B cell (primary cell): ENCODE data around the gene LAMP5. TPM values are rescaled to one million over a fixed set of nuclear protein-coding genes. Genes with fewer than 3 reads are reported as not detected.

ENCODE experiments used
- ATAC-seq: fragments of 200-7000 bp; cut with Tn5 transposase; one replicate; pipeline ENCODE4 v1.10.0; 2021; ENCODE audit warnings: low read depth, mild to moderate bottlenecking, moderate number of reproducible peaks, moderate library complexity
- CTCF ChIA-PET: fragments of 350-600 bp; sonication (Branson Sonifier 250); formaldehyde crosslinking; loops from one replicate; lab custom pipeline; 2021; ENCODE audit warnings: antibody characterized with exemption, inconsistent platforms; lab: Charles Lee
- POLR2A ChIA-PET: fragments of 350-600 bp; sonication (Branson Sonifier 250); formaldehyde crosslinking; loops from one replicate; lab custom pipeline; 2021; ENCODE audit warnings: antibody characterized with exemption; lab: Charles Lee
- DNase-seq: peaks from one replicate; pipeline ENCODE4 v3.0.0; 2013
- H2AFZ ChIP-seq: 2 replicates; pipeline ENCODE4 v1.6.1; 2012; ENCODE audit warnings: mild to moderate bottlenecking, low read depth, low read length; ENCODE audit not compliant: insufficient read depth, poor library complexity, severe bottlenecking
- H3K27ac ChIP-seq, 2 donors: 1 replicate in 1 of 2; 2 replicates in 1 of 2; pipeline ENCODE4 v1.5.1; 2012 to 2013; ENCODE audit warnings: low read length in 2 of 2, mild to moderate bottlenecking in 2 of 2, moderate library complexity in 1 of 2
- H3K27me3 ChIP-seq, 4 experiments: fragments of 200-600 bp in 1 of 4; sonication (generic) in 1 of 4; replicated peaks in 1 of 4; 1 replicate in 2 of 4; 2 replicates in 2 of 4; pipeline versions ENCODE4 v1.6.1 to v1.7.0; 2013 to 2016; ENCODE audit warnings: low read length in 3 of 4, mild to moderate bottlenecking in 2 of 4, mixed read lengths in 1 of 4, moderate library complexity in 1 of 4; ENCODE audit not compliant: insufficient read depth in 4 of 4, control insufficient read depth in 3 of 4; ENCODE audit errors: control extremely low read depth in 1 of 4
- H3K36me3 ChIP-seq, 2 experiments: replicated peaks in 1 of 2; 1 replicate in 1 of 2; 2 replicates in 1 of 2; pipeline versions ENCODE4 v1.6.1 to v1.7.1; 2013; ENCODE audit warnings: low read length in 1 of 2; ENCODE audit not compliant: insufficient read depth in 2 of 2, control insufficient read depth in 1 of 2; ENCODE audit errors: control extremely low read depth in 1 of 2, extremely low read depth in 1 of 2
- H3K4me1 ChIP-seq, 2 donors: fragments of 200-600 bp in 1 of 2; sonication (generic) in 1 of 2; 1 replicate in 1 of 2; 2 replicates in 1 of 2; pipeline versions ENCODE4 v1.5.1 to v1.6.1; 2013 to 2017; ENCODE audit warnings: low read length in 2 of 2; ENCODE audit not compliant: control insufficient read depth in 2 of 2, insufficient read depth in 2 of 2
- H3K4me2 ChIP-seq: replicated peaks from 2 replicates; pipeline ENCODE3; 2012; ENCODE audit warnings: mild to moderate bottlenecking, low read depth, low read length; ENCODE audit not compliant: poor library complexity, severe bottlenecking
- H3K4me3 ChIP-seq, 5 experiments: fragments of 200-600 bp in 1 of 5; sonication (generic) in 1 of 5; 1 replicate in 3 of 5; 2 replicates in 2 of 5; pipeline versions ENCODE4 v1.5.1 to v1.7.0; 2011 to 2016; ENCODE audit warnings: low read length in 4 of 5, mild to moderate bottlenecking in 4 of 5, low read depth in 2 of 5, control low read depth in 1 of 5, moderate library complexity in 1 of 5; ENCODE audit not compliant: insufficient read depth in 1 of 5; ENCODE audit errors: control extremely low read depth in 1 of 5, extremely low read depth in 1 of 5
- H3K79me2 ChIP-seq: fragments of 200-600 bp; sonication (generic); one replicate; pipeline ENCODE4 v1.6.0; 2016; ENCODE audit warnings: low read length; ENCODE audit not compliant: control insufficient read depth, insufficient read depth
- H3K9ac ChIP-seq: fragments of 200-600 bp; sonication (generic); 2 replicates; pipeline ENCODE4 v1.6.1; 2017; ENCODE audit warnings: mild to moderate bottlenecking, low read length, moderate library complexity
- H3K9me3 ChIP-seq, 3 donors: one replicate each; pipeline versions ENCODE4 v1.6.1 to v1.7.1; 2013; ENCODE audit warnings: low read length in 2 of 3; ENCODE audit not compliant: control insufficient read depth in 2 of 3, insufficient read depth in 1 of 3; ENCODE audit errors: control extremely low read depth in 1 of 3
- H4K20me1 ChIP-seq: 2 replicates; pipeline ENCODE4 v1.6.0; 2012; ENCODE audit warnings: mild to moderate bottlenecking, low read length; ENCODE audit not compliant: insufficient read depth, control insufficient read depth, poor library complexity, severe bottlenecking
- H3K27ac Mint-ChIP-seq: one replicate; pipeline ENCODE4 v1.8.0; 2021; ENCODE audit warnings: mixed read lengths
- H3K27me3 Mint-ChIP-seq: one replicate; pipeline ENCODE4 v1.8.0; 2021; ENCODE audit warnings: mixed read lengths
- H3K4me1 Mint-ChIP-seq: one replicate; pipeline ENCODE4 v1.8.0; 2021; ENCODE audit warnings: mixed read lengths
- H3K4me3 Mint-ChIP-seq: one replicate; pipeline ENCODE4 v1.8.0; 2021; ENCODE audit warnings: mixed read lengths
- H3K9me3 Mint-ChIP-seq: one replicate; pipeline ENCODE4 v1.8.0; 2022; ENCODE audit warnings: mixed read lengths; ENCODE audit not compliant: insufficient read depth
- EZH2 ChIP-seq: IDR thresholded peaks from 2 replicates; pipeline ENCODE4 v1.6.1; 2012; ENCODE audit warnings: borderline replicate concordance, low read depth, mild to moderate bottlenecking, moderate library complexity, low read length; ENCODE audit not compliant: insufficient read depth, poor library complexity, severe bottlenecking
- WGBS: methylation state at CpG from one replicate; pipeline ENCODE4 v1.1.5; 2013; ENCODE audit warnings: missing lambda C conversion rate; ENCODE audit not compliant: insufficient coverage; 5-methylcytosine and 5-hydroxymethylcytosine counted together
- intact Hi-C: fragments of 100-400 bp; cut with micrococcal nuclease; formaldehyde crosslinking; loops from one replicate; pipeline ENCODE4 v1.10.0; 2022
- polyA plus RNA-seq: library from polyadenylated mRNA; depleted of rRNA; stranded (reverse); fragments of >200 nt; gene quantifications from 2 replicates; pipeline ENCODE4 v1.2.3, GENCODE V29; 2012
- total RNA-seq, 2 donors: library from RNA; stranded (reverse); fragments of 120-200 nt in 1 of 2; gene quantifications; 1 replicate in 1 of 2; 2 replicates in 1 of 2; pipeline versions ENCODE4 v1.2.3 to v1.2.4, GENCODE V29; 2013 to 2022
- TF ChIP-seq, protein P1 (sequence below): fragments of 200-600 bp; IDR thresholded peaks from one replicate; pipeline ENCODE4 v1.8.0; 2022; ENCODE audit warnings: antibody characterized with exemption, mild to moderate bottlenecking

Gene LAMP5
- total and polyA plus RNA-seq, 2 donors (not counting 1 experiment from before 2014, with no cell fraction given) = 0.17 to 1.3 TPM

DNA sequence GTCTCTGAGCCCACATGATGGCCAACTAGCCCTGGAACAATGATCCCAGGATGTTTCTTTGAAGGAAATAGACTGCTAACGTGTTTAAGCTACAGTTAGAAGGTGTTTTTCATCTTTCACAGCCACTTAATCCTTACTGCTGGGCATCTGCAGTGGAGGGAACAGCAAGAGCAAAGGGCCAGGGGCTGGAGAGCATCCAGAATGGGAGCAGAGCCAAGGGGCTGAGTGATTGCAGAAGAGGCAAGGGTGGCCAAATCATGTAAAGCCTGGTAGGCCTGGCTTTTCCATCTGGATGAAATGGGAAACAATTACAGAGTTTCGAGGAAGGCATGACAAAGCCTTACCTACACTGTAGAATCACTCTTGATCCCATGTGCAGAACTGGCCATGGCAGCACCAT is 18.7 kb upstream of the LAMP5 start:
- peaks cover 2% of the 10 kb centered on the region for H3K9me3 Mint-ChIP-seq
- TF ChIP-seq, protein P1, sequence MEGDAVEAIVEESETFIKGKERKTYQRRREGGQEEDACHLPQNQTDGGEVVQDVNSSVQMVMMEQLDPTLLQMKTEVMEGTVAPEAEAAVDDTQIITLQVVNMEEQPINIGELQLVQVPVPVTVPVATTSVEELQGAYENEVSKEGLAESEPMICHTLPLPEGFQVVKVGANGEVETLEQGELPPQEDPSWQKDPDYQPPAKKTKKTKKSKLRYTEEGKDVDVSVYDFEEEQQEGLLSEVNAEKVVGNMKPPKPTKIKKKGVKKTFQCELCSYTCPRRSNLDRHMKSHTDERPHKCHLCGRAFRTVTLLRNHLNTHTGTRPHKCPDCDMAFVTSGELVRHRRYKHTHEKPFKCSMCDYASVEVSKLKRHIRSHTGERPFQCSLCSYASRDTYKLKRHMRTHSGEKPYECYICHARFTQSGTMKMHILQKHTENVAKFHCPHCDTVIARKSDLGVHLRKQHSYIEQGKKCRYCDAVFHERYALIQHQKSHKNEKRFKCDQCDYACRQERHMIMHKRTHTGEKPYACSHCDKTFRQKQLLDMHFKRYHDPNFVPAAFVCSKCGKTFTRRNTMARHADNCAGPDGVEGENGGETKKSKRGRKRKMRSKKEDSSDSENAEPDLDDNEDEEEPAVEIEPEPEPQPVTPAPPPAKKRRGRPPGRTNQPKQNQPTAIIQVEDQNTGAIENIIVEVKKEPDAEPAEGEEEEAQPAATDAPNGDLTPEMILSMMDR = no peak
- TF ChIP-seq EZH2 = no peak
- no peak overlapping the region for H3K4me3 Mint-ChIP-seq
- POLR2A ChIA-PET = no interaction called here
- no peaks in the 10 kb centered on the region for H3K4me1 Mint-ChIP-seq
- Histone ChIP-seq H3K36me3 (no peaks in the 10 kb centered on the region), H2AFZ (no peak overlapping the region), H3K4me2 (no peak overlapping the region), H3K27ac (no peak overlapping the region), H3K9me3 (peaks cover 0 to 2% (median 0%) of the 10 kb centered on the region in 3 donors), H3K4me1 (peaks cover 0 to 6% of the 10 kb centered on the region in 2 donors), H3K79me2 (no peaks in the 10 kb centered on the region), H3K27me3 (peaks cover 0 to 6% (median 0%) of the 10 kb centered on the region in 4 experiments), H4K20me1 (no peaks in the 10 kb centered on the region), H3K9ac (no peak overlapping the region), H3K4me3 (no peak overlapping the region)
- H3K27me3 Mint-ChIP-seq = peaks cover 11% of the 10 kb centered on the region
- intact Hi-C loops = no loop called here
- DNase-seq = no peak
- no CpG with 5 or more reads among the region's 2 CpGs for whole genome bisulfite sequencing
- H3K27ac Mint-ChIP-seq = no peak overlapping the region
- CTCF ChIA-PET = no interaction called here
- no peak for ATAC-seq

DNA sequence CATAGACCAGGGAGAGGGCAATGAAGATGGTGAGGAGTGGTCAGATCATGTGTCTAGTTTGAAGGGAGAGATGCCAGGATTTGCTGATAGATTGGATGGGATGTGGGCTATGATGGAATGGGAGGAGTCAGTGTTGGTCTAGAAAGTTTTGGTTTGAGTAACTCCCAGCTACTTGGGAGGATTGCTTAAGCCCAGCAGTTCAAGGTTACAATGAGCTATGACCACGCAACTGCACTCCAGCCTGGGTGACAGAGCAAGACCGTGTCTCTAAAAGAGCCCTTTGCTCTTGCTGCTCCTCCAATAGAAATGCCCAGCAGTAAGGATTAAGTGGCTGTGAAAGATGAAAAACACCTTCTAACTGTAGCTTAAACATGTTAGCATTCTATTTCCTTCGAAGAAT is 18.2 kb upstream of the LAMP5 start:
- H3K27ac ChIP-seq = no peak overlapping the region
- ChIA-PET POLR2A (no interaction called here), CTCF (no interaction called here)
- H3K36me3 ChIP-seq = no peaks in the 10 kb centered on the region
- no peak overlapping the region for H2AFZ ChIP-seq
- H3K4me2 ChIP-seq = no peak overlapping the region
- H3K4me3 Mint-ChIP-seq = no peak overlapping the region
- intact Hi-C loops = no loop called here
- WGBS = 64% methylated on average over 2 of the region's 3 CpGs
- no peak overlapping the region for H3K27ac Mint-ChIP-seq
- peaks cover 2% of the 10 kb centered on the region for H3K9me3 Mint-ChIP-seq
- peaks cover 11% of the 10 kb centered on the region for H3K27me3 Mint-ChIP-seq
- no peaks in the 10 kb centered on the region for H3K4me1 Mint-ChIP-seq
- peaks cover 0 to 6% (median 0%) of the 10 kb centered on the region in 4 experiments for H3K27me3 ChIP-seq
- H3K79me2 ChIP-seq = no peaks in the 10 kb centered on the region
- no peak for DNase-seq
- H3K4me3 ChIP-seq = no peak overlapping the region
- H3K9ac ChIP-seq = no peak overlapping the region
- no peak for TF ChIP-seq EZH2
- TF ChIP-seq, protein P1 = no peak
- peaks cover 0 to 2% (median 0%) of the 10 kb centered on the region in 3 donors for H3K9me3 ChIP-seq
- H4K20me1 ChIP-seq = no peaks in the 10 kb centered on the region
- ATAC-seq = no peak
- H3K4me1 ChIP-seq = peaks cover 0 to 6% of the 10 kb centered on the region in 2 donors
